ENCODE measurements around the gene ARHGAP10.
A peak's percentile ranks its signal among the peaks of the same experiment; 100 is the strongest.

ARHGAP10 gene

DNA sequence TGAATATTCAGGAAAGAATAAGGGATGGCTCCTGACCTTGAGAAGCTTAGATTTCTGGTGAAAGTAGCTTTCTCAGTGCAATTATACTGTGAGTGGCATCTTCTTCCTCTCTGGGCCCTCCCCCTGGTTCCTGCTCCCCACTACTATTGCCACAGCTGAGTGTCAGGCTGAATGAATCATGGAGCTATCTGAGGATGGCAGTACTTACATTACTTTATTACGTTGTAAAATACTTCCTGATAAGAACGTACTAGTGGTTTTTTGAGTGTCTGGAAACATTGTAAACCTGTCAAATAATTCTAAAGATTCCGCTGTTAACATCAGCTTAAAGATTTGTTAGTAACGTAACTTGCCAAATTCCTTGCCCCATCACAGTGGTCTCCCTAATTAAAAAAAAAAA lies 36.2 kb downstream of the ARHGAP10 start:
- no peak for DNase-seq (ENCODE audit: low spot score)

DNA sequence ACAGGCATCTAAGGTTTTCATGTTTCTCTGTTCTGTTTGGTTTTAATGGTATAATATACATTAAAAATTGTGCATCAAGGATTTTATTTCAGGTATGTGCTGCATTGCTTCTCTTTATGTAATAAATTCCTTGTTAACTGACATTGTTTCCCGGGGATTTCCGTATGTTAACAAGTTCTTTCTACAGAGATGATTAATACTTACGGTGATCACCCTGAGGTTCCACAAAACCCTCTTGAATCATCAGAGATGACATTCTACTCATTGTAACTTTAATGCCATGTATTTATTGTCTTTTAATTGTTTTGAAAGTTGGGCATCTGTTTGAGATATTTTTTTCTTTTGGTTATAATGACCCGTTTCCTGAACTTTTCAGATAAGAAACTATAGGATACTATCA lies 37.5 kb downstream of the ARHGAP10 start:
- DNase-seq (ENCODE audit: low spot score): no peak

DNA sequence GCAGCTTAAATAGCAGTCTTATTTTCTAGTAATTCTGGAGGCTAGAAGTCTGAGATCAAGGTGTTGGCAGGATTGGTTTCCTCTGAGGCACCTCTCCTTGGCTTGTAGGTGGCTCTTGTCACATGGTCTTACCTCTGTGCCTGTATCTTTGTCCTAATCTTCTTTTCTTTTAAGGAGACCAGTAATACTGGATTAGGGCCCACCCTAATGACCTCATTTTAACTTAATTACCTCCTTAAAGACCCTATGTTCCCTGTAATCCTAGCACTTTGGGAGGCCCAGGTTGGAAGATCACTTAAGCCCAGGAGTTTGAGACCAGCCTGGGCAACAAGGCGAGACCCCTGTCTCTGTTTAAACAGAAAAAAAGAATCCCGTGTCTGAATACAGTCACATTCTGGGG lies 38.9 kb downstream of the ARHGAP10 start:
- no peak for DNase-seq (ENCODE audit: low spot score)

DNA sequence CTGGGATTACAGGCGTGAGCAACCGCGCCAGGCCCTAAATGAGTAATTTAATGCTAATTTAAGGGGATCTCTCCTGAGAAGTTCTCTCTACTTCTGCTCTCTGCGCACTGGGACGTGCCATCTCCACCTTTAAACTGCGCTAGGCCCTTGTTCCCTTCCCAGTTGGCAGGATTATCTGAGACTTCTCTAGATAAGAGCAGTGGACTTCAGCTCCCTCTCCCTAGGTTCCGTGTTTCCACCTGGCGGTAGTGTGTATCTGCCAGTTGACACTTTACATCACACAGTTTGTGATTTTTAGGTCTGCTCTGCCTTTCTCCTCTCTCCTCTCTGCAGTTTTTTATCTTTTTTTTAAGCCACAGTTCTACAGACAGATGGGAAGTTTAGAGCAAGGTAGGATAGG lies 40.2 kb downstream of the ARHGAP10 start:
- DNase-seq (ENCODE audit: low spot score): no peak

DNA sequence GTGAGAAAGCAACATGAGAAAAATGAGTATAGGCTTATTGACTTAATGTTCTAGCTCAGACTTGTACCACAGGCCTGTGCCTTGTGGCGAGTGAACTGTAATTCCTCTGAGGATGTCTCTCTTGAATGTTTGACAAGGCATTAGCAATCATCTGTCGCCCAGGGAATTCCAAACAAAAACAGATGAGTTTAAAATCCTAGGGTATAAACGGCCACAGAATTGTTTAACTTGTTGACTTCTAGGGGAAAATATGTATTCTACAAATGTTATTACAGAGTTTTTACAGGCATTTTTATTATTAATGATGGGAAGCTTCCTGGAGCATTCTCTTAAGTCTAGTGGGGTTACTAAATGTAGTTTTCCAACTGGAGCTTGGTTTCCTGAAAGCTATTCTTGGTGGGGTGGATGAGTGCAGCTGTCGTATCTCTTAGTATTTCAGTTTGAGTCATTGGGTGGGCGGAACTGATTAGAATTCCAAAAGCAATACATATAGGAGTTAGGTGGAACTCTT lies 40.6 kb downstream of the ARHGAP10 start:
- no peak for DNase-seq (ENCODE audit: low spot score)

DNA sequence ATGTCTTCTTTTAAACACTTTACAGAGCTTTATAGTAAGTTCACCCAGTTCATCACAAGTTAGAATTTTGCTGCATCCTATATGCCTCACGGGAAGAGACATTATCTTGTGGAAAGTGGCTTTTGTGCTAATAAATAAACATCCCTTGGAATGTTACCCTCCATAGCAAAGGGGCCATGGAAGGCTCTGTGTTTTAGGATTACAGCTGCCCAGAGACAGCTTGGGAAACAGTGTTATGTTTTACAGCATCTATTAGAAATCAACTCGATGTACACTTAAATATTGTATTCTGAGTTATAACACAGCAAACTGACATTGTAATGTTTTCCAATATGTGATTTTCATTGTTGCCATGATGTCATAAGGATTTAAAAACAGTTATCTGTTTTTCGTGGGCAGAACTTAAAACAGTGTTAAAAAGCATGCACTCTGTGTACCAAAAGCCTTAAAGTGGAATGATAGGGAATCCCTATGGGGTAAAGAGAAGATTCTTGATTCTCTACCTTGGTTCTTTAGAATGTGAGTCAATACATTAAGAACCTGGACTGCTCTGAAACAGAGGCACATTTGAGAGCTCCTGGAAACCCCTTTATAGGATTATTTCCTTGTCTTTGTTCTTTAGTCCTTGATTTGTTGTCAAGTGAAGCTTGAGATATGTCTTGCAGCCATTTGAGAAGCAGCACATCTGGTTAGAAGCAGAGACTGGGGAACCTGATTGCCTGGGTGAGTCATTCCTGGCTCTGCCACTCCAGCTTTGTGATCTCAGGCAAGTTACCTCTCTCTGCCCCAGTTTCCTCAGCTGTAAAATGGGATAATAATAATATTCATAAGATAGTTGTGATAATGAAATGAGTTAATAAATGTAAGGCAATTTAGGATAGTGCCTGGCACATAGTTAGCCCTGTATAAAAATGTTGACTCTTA lies 41.6 kb downstream of the ARHGAP10 start:
- DNase-seq (ENCODE audit: low spot score): no peak

DNA sequence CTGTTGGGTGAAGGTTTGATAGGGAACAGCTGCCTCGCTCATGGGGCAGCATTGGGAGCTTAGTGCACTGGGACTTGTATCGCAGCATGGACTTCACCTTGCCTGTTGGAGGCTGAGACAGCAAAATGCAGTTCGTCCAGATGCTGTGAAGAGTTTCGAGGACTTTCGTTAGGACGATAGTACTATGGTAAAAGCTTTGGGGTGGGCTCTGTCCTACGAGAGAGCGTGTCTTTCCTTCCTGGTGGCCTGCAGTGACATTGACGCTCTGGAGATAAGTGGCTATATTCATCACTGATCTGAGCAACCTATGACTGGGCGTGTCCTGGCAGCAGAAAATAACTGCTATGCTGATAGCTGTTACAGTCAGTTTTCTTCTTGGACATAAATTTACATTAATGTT lies 44.8 kb downstream of the ARHGAP10 start:
- no peak for DNase-seq (ENCODE audit: low spot score)

DNA sequence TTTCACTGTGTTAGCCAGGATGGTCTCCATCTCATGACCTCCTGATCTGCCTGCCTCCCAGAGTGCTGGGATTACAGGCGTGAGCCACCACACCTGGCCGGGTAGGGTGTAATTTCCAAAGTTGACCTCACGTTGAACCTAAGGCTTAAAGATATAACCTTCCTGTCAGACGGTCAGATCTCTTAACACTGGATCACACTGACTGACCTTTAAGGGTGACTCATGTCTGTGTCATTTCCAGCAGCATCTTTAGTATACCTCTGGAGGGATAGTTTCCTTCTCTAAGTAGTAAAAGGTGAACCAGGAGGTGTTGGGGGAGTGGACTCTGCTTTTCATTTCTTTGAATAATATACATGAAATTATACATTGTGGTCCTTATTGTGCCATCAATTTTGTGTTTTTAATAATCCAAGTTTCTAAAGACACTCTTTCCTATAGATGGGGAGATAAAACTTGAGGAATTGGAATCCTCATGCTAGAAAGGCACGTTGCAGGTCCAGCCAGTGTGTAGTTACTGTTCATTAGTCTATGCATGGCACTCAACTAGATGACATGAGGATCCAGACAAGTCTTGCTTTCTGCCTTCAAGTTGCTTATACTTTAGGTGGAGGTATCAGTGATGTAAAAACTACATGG lies 45.7 kb downstream of the ARHGAP10 start:
- peak; percentile 44 for DNase-seq (ENCODE audit: low spot score)

DNA sequence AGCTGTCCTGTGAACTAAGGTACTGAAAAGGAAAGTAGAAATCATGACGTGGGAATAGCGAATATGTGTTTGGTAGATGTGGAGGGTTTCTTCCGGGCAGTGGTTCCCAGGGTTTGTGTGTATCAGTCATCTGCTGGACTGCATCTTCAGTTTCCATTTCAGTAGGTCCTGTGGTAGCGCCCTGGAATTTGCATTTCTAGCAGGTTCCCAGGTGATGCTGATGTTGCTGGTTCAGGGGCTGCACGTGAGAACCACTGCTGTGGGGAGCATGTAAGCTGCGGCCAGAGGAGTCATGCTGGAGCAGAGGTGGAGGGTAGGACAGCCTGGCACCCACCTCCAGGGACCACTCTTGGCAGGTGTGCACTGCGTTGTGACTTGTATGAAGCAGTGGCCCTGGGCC lies 47.1 kb downstream of the ARHGAP10 start:
- DNase-seq (ENCODE audit: low spot score): no peak

DNA sequence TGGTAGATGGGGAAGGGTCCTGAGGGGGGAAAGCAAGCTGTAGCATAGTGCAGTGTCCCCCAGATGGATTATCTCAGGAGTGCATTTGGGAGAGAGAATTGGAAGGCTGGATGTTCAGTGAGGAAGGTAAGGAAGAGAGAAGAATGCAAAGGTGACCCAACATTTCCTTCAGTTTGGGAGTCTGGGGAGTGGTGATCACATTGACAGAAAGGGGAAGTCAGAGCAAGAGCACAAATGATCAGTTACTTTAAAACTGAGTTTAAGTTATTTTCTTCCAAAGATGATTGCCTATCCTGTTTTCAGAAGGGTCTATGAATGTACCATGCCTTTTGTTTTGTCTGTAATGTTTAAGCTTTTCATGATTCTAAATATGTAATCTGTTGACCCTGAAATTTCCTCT lies 47.6 kb downstream of the ARHGAP10 start:
- DNase-seq (ENCODE audit: low spot score): no peak

DNA sequence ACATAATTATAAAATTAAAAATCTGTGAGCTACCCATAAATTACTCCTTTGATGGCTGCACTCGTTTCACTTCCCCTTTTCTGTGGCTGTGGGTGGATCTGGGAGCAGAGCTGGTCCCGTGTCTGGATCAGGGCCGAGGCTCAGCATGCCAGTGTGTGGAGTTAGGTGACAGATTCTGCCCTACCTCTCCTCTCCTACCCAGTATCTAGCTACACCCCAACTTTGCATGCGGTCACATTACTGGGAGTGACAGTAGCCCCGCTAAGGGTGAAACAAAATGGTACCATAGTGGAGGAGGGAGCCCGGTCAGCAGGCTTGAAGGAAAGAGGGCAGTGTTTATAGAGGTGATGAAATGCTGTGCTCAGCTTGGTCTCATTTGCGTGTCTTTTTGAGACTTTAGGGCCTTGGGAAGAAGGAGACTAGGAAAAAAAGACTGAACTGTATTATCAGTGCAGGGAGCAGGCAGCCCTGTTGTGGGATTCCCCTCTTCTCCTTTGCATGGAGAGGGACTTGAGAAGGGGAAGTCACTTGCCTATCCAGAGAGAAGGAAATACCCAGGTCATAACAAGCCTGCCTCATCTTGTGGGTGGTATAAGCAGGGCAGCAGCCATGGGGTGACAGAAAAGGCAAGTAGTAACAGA lies 48.4 kb downstream of the ARHGAP10 start:
- DNase-seq (ENCODE audit: low spot score): no peak

DNA sequence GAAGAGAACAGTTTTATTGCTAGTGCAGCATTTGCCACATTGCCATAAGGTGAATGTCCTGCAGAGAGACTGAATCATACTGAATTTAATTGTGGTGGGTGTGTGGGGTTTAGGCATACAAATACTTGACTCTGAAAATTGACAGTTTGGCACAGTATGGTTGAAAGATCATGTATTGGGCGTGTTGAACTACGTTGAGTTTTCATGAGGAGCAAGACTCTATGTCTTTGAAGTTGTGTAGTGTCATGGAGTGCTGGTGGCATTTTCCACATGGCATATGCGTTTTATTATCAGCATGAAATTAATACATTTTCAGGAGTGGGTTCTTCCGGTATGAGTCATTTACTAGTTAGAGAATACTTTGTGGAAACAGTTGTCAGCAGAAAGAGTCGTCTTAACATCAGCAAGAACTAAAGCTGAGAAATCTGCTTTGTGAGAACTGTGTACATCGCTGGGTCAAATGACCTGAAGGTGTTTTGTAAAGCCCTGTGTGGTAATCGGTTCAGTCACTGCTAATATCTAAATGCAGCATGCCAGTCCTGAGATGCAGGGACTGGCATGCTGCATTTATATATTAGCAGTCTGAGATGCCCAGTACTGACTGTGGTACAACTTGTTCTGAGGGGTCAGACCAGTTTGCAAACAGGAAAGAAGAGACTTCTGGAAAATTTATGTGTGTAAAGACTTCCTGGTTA lies 50.3 kb downstream of the ARHGAP10 start:
- no peak for DNase-seq (ENCODE audit: low spot score)

DNA sequence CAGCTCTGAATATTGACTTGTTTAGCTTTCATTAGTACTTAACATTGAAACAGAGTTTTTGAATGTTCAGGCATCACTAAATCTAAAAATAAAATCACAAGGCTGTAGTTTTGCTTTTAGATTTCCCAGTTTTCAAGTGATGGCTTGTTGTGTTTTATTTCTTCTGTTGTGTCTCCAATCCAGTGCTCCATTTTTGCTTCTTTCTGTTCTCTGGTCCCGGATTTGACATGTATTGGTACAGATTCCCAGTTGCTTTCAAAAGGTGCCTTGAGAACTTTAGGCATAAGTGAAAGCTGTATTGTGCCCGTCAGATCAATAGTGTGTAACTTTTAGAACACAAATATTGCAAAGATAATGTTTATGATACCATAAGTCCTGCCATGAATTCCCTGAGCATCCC lies 53.2 kb downstream of the ARHGAP10 start:
- DNase-seq (ENCODE audit: low spot score): no peak

DNA sequence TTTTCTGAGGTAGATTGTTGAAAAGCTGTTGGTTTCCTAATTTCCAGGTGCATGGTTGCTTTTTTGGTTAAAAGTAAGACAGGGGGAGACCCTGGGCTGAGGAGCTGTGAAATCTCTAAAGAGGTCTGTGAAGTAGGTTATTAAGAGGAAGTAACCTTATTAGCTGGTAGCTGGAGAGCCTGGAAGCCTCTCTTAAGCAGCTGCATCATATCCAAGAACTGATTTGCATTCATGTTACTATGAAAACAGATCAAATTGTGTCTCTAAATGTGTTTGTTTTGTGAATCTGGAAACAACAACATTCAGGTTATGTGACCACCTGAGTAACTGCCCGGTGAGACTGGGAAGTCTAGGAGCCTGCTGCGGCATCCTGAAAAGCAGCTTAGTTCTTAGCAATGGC lies 54.1 kb downstream of the ARHGAP10 start:
- no peak for DNase-seq (ENCODE audit: low spot score)

DNA sequence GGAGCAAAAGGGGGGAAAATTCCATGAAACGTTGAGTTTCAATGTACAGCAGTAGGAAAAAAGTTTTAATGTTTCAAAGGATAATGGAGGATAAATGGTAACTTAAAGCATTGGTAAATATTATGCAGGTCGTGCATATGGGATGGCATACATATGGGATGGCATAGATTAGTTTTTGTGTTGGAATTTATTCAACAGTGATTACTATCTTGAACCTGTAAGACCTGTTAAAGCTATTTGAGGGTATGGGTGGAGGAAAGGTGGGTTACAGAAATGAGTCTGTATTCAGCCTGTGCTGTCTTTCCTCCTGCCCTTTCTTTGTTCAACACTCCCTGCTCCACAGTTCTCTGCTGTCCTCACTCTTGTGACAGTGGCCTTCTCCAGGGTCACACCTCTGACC lies 54.6 kb downstream of the ARHGAP10 start:
- no peak for DNase-seq (ENCODE audit: low spot score)

DNA sequence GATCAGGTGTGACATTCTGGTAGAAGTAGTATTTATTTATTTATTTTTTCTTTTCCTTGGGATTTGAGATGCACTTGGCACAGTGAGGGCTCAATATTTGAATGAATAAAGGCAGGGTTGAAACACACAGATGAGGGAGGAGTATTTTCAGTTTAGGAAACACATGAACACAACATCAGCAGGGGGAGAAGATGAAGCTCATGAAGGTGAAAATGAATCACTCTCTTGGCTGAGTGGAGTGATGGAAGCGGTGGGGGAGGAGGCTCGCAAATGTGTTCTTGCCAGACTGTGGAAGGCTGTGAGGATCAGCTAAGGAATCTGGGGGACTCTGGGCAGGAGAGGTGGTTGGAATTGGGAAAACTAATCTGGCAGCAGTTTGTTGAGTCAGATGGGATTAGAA lies 55.3 kb downstream of the ARHGAP10 start:
- DNase-seq (ENCODE audit: low spot score): no peak

DNA sequence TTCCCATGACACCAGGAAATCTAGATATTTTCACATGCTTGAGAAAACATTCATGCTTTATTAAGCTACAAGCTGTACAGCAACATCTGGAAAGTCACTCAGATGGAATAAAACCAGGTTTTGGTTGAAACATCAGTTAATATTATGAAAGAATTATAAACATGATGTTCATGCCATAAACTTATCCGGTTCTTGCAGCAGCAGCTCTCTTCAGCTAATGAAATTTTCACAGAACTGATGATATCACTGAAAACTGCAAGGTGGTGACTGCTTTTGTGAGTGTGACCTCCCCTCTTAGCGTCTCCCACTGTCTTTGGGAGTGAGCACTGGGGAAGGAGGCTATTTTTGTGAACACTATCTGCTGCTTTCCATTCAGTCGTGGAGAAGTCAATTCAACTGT lies 56.9 kb downstream of the ARHGAP10 start:
- no peak for DNase-seq (ENCODE audit: low spot score)

DNA sequence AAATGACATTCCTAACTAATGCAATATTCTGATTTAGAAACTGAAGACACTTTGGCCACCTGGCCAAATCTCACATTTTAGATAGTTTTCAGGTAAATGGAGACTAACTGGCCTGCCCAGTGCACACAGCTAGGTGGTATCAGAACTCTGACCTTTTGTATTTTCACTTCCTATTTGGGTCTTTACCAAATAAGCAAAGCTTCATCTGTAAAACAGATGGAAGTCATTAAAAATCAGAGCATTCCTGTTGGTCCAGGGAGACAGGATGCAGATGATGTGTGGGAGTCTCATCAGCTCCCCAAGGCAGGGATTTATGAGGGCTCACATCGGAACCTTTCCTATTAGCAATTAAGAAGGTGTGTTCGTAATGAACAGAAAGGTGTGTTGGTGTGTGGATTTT lies 57.7 kb downstream of the ARHGAP10 start:
- no peak for DNase-seq (ENCODE audit: low spot score)

DNA sequence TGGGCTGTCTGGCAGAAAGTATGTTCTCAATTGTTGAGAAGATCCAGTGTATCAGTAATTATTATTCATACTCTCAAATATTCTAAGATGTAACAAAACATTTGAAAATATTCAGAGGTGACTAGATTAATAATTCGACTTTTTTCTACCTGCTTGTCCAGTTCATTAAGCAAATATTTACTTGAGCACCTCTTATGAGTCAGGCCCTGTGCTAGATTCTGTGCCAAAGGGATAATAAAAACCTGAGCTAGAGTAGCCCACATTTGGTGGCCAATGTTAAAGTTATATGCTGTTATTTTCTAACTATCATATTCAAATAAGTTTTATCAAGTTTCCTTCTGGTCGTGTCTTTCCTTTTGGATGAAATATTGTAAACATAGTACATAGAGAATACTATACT lies 58.5 kb downstream of the ARHGAP10 start:
- no peak for DNase-seq (ENCODE audit: low spot score)

DNA sequence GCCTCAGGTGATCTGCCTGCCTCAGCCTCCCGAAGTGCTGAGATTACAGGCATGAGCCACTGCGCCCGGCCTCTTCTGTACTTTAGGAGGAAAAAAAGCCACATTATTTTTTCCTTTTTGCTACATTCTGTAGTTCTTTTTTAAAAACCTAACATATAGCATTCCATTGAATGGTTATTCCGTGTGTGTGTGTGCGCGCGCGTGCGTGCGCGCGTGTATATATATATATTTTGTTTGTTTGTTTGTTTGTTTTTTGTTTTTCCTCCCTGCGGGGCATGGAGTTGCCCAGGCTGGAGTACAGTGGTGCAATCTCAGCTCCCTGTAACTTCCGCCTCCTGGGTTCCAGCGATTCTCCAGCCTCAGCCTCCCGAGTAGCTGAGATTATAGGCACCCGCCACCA lies 59.5 kb downstream of the ARHGAP10 start:
- DNase-seq (ENCODE audit: low spot score): no peak

DNA sequence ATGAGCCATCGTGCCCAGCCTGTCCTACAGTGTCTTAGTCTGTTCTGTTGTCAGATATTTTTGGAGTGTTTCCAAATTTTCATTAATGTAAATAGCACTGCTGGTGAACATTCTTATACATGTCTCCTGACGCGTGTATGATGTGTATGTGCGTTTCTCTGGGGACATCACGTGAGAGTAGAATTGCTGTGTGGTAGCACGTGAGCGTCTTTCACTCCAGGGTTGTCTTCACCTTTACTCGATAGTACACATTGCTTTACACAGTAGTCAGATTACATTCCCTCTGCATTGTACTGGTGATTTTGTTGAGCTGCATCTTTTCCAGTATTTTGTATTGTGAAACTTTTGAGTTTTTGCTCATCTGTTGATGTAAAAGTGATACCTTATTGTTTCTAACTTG lies 60.0 kb downstream of the ARHGAP10 start:
- DNase-seq (ENCODE audit: low spot score): no peak

DNA sequence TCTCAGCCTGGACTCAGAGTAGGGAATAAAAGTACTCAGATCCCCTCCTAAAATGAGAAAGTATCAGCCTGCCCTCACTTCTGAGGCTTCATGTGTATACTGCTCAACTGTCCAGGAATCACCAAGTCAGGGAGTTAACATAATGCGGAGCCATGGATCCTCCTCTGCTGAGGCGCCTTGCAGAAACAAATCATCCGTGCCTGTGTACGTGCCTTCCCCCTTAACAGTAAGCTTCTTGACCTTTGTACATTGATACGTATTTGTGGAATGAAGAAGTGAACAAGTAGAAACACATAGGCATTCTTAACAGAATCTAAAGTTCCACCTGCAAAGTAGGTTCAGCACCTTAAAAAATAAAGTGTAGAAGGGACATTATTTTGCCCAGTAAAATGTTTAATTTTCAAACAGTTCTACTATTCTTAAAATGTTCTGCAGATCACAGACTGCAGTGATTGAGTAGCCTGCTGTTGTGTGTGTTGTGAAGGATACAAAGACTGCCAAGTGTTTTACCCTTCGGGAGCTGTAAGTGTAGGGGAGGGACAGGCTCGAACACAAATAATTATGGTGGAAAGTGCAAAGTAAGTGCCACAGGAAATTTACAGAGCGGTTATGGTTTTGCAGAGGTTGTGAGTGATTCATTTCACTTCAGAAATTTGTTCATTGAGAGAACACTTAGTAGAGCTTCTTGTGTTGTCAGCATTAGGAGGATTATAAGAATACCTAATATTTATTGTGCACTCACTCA lies 61.9 kb downstream of the ARHGAP10 start:
- no peak for DNase-seq (ENCODE audit: low spot score)

All from RKO (cell line).